HG03159 (cell line): Measurements from ENCODE around the gene VWA5B2.
"Not testable (repeated sequence)": the region's sequence is repeated elsewhere in the genome, so short reads cannot be mapped to it uniquely, and the experiment has no call there.

Experiments
- ATAC-seq: cut with Tn5 transposase; IDR thresholded peaks from one replicate; pipeline ENCODE4 v1.9.1; 2021; ENCODE audit warnings: mild to moderate bottlenecking, moderate library complexity; ENCODE audit not compliant: unreplicated experiment

Gene VWA5B2

DNA sequence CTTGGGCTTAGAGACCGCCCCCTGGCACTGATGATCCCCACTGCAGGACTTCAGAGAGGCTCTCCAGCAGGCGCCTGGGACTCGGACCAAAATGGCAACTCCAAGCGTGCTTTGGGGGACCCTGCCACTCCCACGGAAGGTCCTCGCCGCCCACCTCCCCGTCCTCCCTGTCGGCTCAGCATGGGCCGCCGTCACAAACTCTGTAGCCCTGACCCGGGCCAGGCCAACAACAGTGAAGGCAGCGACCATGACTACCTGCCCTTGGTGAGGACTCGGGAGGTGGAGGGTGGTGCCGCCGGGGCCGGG, 11.7 kb downstream of the VWA5B2 start:
- no peak for ATAC-seq

- ATAC-seq, result no peak
These were observed 12.3 kb downstream of the VWA5B2 start for GRCh38 chr3:184241447-184242296.

GRCh38 chr3:184242297-184242685, 12.9 kb downstream of the VWA5B2 start:
- no peak for ATAC-seq

- peak; percentile 50 for ATAC-seq
These were observed 19.3 kb downstream of the VWA5B2 start, which contains the start of gene ALG3 for GRCh38 chr3:184248454-184249411. ALG3 (minus strand) TSS chr3:184248962; CDS start chr3:184248940, 22 bp downstream.

DNA sequence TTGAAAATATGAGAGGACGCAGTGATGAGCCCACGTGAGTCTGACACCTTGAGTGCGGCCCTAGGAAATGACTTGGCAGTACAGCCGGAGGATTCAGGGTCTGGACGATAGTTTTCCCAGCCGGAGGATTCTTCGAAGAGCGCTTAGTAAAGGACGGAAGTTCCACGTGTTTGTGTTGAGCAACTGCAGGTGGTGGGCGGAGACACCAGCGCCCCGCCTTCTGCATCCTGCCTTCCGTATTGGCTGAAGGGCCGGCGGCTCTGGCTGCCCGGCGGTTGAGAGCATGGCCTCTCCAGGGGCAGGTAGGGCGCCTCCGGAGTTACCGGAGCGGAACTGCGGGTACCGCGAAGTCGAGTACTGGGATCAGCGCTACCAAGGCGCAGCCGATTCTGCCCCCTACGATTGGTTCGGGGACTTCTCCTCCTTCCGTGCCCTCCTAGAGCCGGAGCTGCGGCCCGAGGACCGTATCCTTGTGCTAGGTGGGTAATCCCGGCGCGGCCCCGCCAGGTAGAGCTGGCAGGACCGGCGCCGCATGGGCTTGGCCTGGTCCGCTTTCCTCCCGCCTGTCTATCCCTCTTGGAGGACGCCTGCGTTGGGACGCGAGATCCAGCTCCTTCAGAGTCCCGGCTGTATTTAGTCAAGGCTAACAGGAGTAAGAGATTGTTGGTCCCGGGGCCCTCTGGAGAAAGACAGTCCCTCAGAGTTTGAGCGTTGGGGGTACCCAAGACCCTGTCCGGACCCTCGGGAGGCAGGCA, 20.2 kb downstream of the VWA5B2 start, which contains the start of gene EEF1AKMT4:
Gene EEF1AKMT4 (plus strand): TSS at position 261 of the 755 bp plus-strand sequence. CDS start 23 bp downstream, at position 284.
- peak; percentile 90 for ATAC-seq

DNA sequence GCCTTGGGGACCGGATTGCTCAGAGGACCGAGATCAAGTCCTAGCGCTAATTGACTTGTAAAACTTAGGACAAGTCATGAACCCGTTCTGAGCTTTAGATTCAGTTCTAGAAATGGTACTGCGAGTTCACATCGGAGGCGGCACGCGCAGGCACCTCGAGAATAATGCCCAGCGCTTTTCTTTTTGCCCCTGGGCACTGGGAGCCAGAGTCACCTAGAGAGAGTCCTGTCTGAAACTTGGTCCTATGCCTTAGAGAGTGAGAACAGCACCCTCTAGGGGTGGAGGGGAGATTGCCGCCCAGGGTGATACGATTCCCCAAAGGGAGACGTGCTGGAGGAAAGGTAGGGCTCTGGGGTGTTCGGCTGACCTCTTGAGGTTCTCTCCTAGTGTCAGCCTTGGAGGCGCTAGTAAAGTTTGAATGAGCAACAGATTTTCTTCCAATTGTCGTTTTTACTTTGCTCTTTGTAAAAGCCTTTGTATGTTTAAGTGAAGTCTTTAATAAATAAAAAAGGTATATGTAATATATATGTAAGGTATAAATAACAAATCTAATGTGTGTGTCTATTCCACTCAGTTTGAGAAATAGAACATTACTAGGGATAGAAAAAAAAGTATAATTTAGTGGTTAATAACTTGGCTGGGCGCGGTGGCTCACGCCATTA, 20.9 kb downstream of the VWA5B2 start:
- ATAC-seq, result peak; percentile 63

DNA sequence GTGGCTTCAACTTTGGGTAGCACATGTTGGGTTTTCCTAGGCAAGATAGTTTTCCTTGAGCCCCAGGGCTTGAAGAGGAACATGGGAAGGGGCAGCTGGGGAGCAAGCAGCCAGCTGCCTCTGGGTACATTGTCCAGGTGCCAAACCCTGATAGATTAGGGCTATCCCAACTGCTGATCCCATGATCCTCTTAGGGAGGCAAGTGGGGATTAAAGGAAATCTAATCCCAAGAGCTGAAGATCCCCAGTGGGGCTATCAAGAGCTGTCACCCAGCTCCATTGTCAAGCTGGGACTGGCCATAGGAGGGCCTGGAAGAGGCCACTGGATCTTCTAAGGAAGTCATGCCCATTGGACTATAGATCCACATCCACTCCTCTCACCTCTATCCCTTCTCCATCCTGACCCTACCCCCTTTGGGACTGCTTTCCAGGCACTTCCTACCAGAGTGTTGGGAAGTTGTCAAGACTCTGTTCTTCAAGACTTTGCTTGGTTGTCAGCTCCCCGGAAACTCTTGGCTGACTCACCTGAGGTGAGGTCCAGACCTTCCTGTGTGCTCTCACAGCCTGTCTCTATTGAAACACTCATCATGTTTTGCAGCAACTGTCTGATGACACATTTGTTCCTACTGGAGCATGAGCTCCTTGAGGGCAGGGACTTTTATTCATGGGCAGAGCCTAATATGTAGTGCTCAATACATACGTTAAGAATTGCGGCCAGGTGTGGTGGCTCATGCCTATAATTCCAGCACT, 26.1 kb downstream of the VWA5B2 start:
- no peak for ATAC-seq

- no peak for ATAC-seq
These were observed 27.9 kb downstream of the VWA5B2 start for GRCh38 chr3:184257083-184257915.

DNA sequence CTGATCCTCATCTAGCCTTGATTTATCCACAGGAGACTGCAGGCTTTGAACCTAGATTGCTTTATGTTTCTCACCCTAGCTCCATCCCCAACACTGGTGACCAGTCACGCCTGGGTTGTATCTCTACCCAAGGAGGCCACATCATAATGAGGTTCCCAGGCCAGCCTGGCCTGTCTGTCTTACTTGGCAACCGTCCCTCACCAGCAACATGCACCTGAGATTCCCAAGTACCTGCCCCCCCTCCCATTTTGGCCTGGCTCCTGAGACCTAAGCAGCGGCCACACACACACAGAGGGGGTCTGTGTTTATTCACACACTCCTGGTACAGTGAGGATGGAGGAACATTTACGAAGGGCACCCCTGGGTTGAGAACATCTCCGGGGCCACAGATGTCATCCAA, 29.5 kb downstream of the VWA5B2 start:
- ATAC-seq, result no peak

DNA sequence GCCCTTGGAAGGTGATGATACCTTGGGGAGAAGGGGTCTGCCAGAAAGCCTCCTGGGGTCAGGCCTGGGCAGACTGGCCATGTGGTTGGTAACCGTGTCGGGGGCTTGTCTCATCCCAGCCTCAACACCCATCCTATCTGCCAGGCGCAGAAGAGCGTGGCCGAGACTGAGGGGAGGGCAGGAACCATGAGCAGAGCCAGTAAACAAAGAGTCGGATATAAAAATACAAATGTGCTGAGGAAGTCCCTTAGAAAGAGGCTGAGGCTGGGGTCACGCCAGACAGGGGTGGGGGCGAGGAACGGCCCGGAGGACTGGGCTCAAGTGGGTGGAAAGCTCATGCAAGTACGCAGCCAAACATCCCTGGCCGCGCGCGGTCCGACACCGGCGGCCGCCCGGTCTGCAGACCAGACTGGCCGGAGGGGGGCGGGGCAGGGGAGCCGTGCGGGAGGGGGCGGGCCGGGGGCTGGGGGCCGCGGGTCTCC, 30.1 kb downstream of the VWA5B2 start:
- ATAC-seq, result no peak

DNA sequence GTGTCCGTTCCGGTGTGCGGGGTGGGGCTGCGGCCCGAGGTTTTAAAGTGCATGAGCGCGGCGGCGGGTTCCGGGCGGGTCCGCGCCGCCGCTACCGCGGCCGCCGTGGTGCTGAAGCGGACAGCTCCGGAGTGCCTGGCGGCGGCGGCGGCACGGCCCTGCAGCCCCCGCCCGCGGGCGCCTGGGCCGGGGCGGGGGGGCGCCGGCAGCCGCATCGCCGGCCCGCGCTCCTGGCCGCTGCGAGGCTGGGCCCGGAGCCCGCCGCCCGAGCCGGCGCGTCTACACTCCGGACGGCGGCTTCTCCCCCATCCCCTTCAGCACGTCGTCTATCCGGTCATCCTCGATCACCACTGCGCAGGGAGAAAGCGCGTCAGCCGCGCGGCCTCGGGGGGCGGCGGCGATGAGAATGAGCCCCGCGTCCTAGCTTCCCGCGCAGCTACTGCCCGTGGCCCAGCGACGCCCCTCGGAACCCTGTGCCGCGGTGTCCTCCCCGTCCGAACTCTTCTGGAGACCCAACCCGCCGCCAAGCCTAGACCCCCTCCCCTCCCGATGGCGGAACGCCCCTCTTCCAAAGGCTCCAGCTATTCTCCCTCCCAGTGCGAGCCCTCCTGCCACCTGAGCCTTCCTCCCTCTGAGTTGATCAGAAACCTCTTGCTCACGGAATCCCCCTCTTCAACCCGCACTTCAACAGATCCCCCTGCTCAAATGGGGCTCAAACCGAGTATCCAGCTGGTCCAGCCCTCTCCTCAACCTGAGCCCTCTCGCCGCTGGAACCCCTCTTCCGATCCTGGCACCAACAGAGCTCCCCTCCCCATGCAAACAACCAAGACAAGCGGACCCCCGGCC, 30.7 kb downstream of the VWA5B2 start:
- ATAC-seq, result no peak

GRCh38 chr3:184260724-184261269, 31.4 kb downstream of the VWA5B2 start:
- ATAC-seq, result no peak

GRCh38 chr3:184261270-184261853, 32.0 kb downstream of the VWA5B2 start, which contains the start of gene CAMK2N2:
CAMK2N2 (minus strand) TSS chr3:184261553; CDS start chr3:184261285, 268 bp downstream.
- ATAC-seq, result no peak

DNA sequence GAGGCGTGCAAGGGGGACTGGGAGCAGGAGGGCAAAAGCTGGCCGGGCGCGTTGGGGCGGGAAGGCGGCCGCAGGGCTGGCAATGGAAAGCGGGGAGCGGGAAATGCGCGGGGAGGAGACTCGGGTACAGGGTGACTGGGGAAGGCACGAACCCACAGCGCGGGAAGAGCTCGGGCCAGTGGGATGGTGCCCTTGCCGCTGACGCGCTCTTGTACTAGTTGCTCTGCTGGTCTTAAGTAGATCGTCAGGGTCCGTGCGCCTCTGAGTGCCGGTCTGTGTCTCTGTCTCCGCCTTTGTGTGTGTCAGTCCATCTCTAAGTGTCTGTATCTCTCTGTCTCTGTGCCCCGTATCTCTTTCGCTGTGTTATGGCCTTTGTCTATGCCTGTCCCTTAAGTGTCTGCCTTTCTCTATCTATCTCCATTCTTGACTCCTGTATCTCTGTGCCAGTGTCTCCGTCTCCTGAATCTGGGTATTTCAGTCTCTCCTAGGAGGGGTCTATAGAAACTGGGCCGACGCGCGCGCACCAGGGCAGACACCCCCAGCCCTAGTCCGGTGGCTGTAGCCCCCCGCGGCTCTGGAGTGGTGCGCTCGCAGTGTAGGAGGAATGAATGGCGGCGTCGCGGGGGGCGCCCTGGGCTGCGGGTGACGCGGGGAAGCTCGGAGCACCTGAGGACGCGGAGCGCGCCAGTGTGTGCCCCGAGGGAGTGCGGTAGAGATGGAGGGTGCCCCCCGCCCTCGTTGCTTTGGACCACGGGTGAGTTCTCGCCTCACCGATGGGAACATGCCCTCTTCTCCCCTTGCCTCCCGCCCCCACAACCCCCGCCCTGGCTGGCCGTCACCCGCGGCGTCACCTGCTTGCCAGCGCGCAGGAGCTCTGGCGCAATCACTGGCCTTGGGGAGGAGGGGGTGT, 32.7 kb downstream of the VWA5B2 start:
- ATAC-seq, result no peak

DNA sequence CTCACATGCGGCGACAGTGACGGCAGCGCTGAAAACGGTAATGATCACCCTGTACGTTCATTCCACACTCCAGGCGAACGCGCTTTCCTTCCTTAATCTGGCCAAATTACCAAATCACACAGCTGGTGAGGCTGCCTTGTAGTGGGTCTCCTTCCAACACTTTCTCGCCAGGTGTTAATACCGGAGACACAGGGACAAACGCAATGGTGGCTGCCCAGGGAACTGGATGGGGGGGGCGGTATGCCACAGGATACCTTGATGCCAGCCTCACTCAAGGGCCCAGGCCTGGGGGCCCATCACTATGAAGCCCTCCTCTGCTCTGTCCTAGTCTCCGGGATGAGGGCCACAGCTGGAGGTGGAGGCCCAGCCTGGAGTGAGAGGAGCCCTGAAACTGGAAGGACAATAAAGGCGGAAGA, 33.4 kb downstream of the VWA5B2 start:
- ATAC-seq, result no peak

GRCh38 chr3:184267249-184267648, 37.9 kb downstream of the VWA5B2 start:
- ATAC-seq, result not testable (repeated sequence)
